Upper lobe of left lung (tissue), 6 donors: ENCODE data around the gene ANO2. TPM values are rescaled to one million over a fixed set of nuclear protein-coding genes. Genes with fewer than 3 reads are reported as not detected.

Experiments used
- ATAC-seq, 2 donors: fragments of 200-7000 bp; cut with Tn5 transposase; one replicate each; pipeline ENCODE4 v1.9.1; 2022; ENCODE audit warnings: mild to moderate bottlenecking in 2 of 2, moderate library complexity in 2 of 2; ENCODE audit not compliant: low FRiP score in 2 of 2
- DNase-seq, 2 donors: peaks; one replicate each; pipeline ENCODE4 v3.0.0-alpha.2; 2019 to 2020
- H3K27ac ChIP-seq, 4 donors: fragments of 200-600 bp; sonication (generic); one replicate each; pipeline ENCODE4 v1.5.1; 2016 to 2019
- H3K27me3 ChIP-seq, 4 donors: fragments of 200-600 bp; sonication (generic); one replicate each; pipeline ENCODE4 v1.5.1; 2017 to 2019
- H3K36me3 ChIP-seq, 4 donors: fragments of 200-600 bp; sonication (generic); one replicate each; pipeline ENCODE4 v1.5.1; 2016 to 2019
- H3K4me1 ChIP-seq, 4 donors: fragments of 200-600 bp; sonication (generic); one replicate each; pipeline ENCODE4 v1.5.1; 2018 to 2019
- H3K4me3 ChIP-seq, 4 donors: fragments of 200-600 bp; sonication (generic); one replicate each; pipeline ENCODE4 v1.5.1; 2017 to 2019; ENCODE audit warnings: mild to moderate bottlenecking in 2 of 4, moderate library complexity in 1 of 4
- H3K9me3 ChIP-seq, 4 donors: fragments of 200-600 bp; sonication (generic); one replicate each; pipeline ENCODE4 v1.5.1; 2018 to 2019
- CTCF ChIP-seq, 6 experiments: fragments of 450-650 bp in 4 of 6; fragments of 200-600 bp in 2 of 6; sonication (generic) in 2 of 6; IDR thresholded peaks; one replicate each; pipeline ENCODE4 v1.5.1; 2016 to 2019; ENCODE audit warnings: antibody characterized with exemption in 6 of 6
- EP300 ChIP-seq, 4 donors: sonication (generic); formaldehyde crosslinking; IDR thresholded peaks; one replicate each; pipeline ENCODE4 v1.5.1; 2017; ENCODE audit warnings: antibody characterized with exemption in 4 of 4, control low read depth in 2 of 4
- POLR2A ChIP-seq, 4 donors: fragments of 450-650 bp; IDR thresholded peaks; one replicate each; pipeline ENCODE4 v1.5.1; 2016 to 2017; ENCODE audit warnings: antibody characterized with exemption in 4 of 4, mild to moderate bottlenecking in 2 of 4
- POLR2AphosphoS5 ChIP-seq, 2 donors: sonication (generic); formaldehyde crosslinking; IDR thresholded peaks; one replicate each; pipeline ENCODE4 v1.5.1; 2017; ENCODE audit warnings: antibody characterized with exemption in 2 of 2
- WGBS, 2 donors: methylation state at CpG; one replicate each; pipeline ENCODE4 v1.1.5; 2017 to 2018; 5-methylcytosine and 5-hydroxymethylcytosine counted together
- total RNA-seq, 6 donors: library from RNA; depleted of rRNA in 4 of 6; stranded (reverse); fragments of >200 nt in 4 of 6; gene quantifications; one replicate each; pipeline versions ENCODE4 v1.1.0 to v1.2.1, GENCODE V29; 2016 to 2021
- donor health status: DM: no; HTN: no; CAD: no; lungs with moderate emphysema.
- donor health status: DM: no; HTN: yes; CAD: no; lungs with severe emphysema.

ANO2 gene
- total RNA-seq, 6 donors from 2014 or later: 4.4 to 78.6 (median 17.5) TPM

- DNase-seq (no peak), ATAC-seq (no peak)
- 92 to 97% methylated on average over 7 of the region's 7 CpGs for WGBS, 2 donors
- Histone ChIP-seq H3K27me3 (no peaks in the 10 kb centered on the region), H3K27ac (no peak overlapping the region), H3K4me3 (no peak overlapping the region), H3K4me1 (no peaks in the 10 kb centered on the region), H3K36me3 (peaks cover 0 to 3% (median 0%) of the 10 kb centered on the region in 4 donors), H3K9me3 (no peaks in the 10 kb centered on the region)
- TF ChIP-seq CTCF (IDR thresholded peaks at IDR 0.05) (no peak), EP300 (IDR thresholded peaks at IDR 0.05) (no peak)
Observed at GRCh38 chr12:5730962-5731361, 214.1 kb downstream of the ANO2 start.

- Histone ChIP-seq H3K4me1 (no peaks in the 10 kb centered on the region), H3K27ac (no peak overlapping the region), H3K27me3 (no peaks in the 10 kb centered on the region), H3K4me3 (no peak overlapping the region), H3K36me3 (no peaks in the 10 kb centered on the region), H3K9me3 (no peaks in the 10 kb centered on the region)
- ATAC-seq: no peak
- TF ChIP-seq POLR2A (IDR thresholded peaks at IDR 0.05): no peak
- TF ChIP-seq EP300 (IDR thresholded peaks at IDR 0.05): no peak
- TF ChIP-seq CTCF (IDR thresholded peaks at IDR 0.05): no peak
- TF ChIP-seq POLR2AphosphoS5 (IDR thresholded peaks at IDR 0.05): no peak
- WGBS, 2 donors: 88 to 100% methylated on average over 2 to 4 of the region's 4 CpGs
- DNase-seq: no peak
Observed at GRCh38 chr12:5723711-5724252, 221.3 kb downstream of the ANO2 start.

- ATAC-seq: no peak
- no peak for TF ChIP-seq POLR2A (IDR thresholded peaks at IDR 0.05)
- TF ChIP-seq POLR2AphosphoS5 (IDR thresholded peaks at IDR 0.05): no peak
- no peak for TF ChIP-seq EP300 (IDR thresholded peaks at IDR 0.05)
- no peak for TF ChIP-seq CTCF (IDR thresholded peaks at IDR 0.05)
- no peaks in the 10 kb centered on the region for H3K27me3 ChIP-seq
Observed at GRCh38 chr12:5723071-5723470, 222.0 kb downstream of the ANO2 start.

GRCh38 chr12:5720381-5721005, 224.6 kb downstream of the ANO2 start:
- no peak for TF ChIP-seq EP300 (IDR thresholded peaks at IDR 0.05)
- no peak for TF ChIP-seq POLR2A (IDR thresholded peaks at IDR 0.05)
- no peak for TF ChIP-seq POLR2AphosphoS5 (IDR thresholded peaks at IDR 0.05)
- no peak for TF ChIP-seq CTCF (IDR thresholded peaks at IDR 0.05)
- DNase-seq (no peak), ATAC-seq (no peak)
- peaks cover 0 to 11% (median 3%) of the 10 kb centered on the region in 4 donors for H3K4me1 ChIP-seq
- no peak overlapping the region for H3K4me3 ChIP-seq
- H3K9me3 ChIP-seq: no peaks in the 10 kb centered on the region
- H3K27me3 ChIP-seq: no peaks in the 10 kb centered on the region
- no peaks in the 10 kb centered on the region for H3K36me3 ChIP-seq
- 79 to 87% methylated on average over 7 of the region's 7 CpGs for WGBS, 2 donors
- no peak overlapping the region for H3K27ac ChIP-seq

More at GRCh38 chr12:5723071-5723470, 222.0 kb downstream of the ANO2 start:
- H3K4me1 ChIP-seq: peaks cover 0 to 4% (median 2%) of the 10 kb centered on the region in 4 donors
- H3K27ac ChIP-seq: no peak overlapping the region
- no peak overlapping the region for H3K4me3 ChIP-seq
- no peaks in the 10 kb centered on the region for H3K36me3 ChIP-seq
- no peak for DNase-seq
- WGBS, 2 donors: 86 to 95% methylated on average over 5 of the region's 5 CpGs
- H3K9me3 ChIP-seq: no peaks in the 10 kb centered on the region

- DNase-seq (no peak), ATAC-seq (no peak)
- TF ChIP-seq POLR2A (IDR thresholded peaks at IDR 0.05): no peak
- no peak for TF ChIP-seq CTCF (IDR thresholded peaks at IDR 0.05)
- no peak for TF ChIP-seq EP300 (IDR thresholded peaks at IDR 0.05)
- TF ChIP-seq POLR2AphosphoS5 (IDR thresholded peaks at IDR 0.05): no peak
- H3K27me3 ChIP-seq: no peaks in the 10 kb centered on the region
- no peak overlapping the region for H3K4me3 ChIP-seq
- no peaks in the 10 kb centered on the region for H3K9me3 ChIP-seq
- WGBS, 2 donors: 34 to 45% methylated on average over 6 of the region's 6 CpGs
- H3K27ac ChIP-seq: peak overlapping the region in 1 of 4 donors; percentile 48
- peaks cover 0 to 11% (median 3%) of the 10 kb centered on the region in 4 donors for H3K4me1 ChIP-seq
- H3K36me3 ChIP-seq: no peaks in the 10 kb centered on the region
Observed at GRCh38 chr12:5718680-5719079, 226.4 kb downstream of the ANO2 start.
